Hindlimb muscle (tissue), 1 donor: Measurements from ENCODE around the gene ERCC5. TPM values are rescaled to one million over a fixed set of nuclear protein-coding genes. Genes with fewer than 3 reads are reported as not detected.

Experiments used
- DNase-seq: peaks from one replicate; pipeline ENCODE4 v3.0.0-alpha.2; 2013
- polyA plus RNA-seq: library from polyadenylated mRNA; unstranded; fragments of 120-200 nt; gene quantifications from one replicate; pipeline ENCODE4 v1.2.1, GENCODE V29; 2013; ENCODE audit not compliant: insufficient read length

Gene ERCC5
- polyA plus RNA-seq, 1 donor = 45.5 TPM

GRCh38 chr13:102845289-102845629, 573 bp upstream of the ERCC5 start:
- DNase-seq = no peak

GRCh38 chr13:102846261-102847015, 606 bp downstream of the ERCC5 start:
- DNase-seq = peak; percentile 37

GRCh38 chr13:102847272-102848234, 1.7 kb downstream of the ERCC5 start:
- DNase-seq = no peak

- DNase-seq = no peak
These were observed 3.1 kb downstream of the ERCC5 start for GRCh38 chr13:102848956-102849355.

GRCh38 chr13:102852556-102852955, 6.7 kb downstream of the ERCC5 start:
- DNase-seq = no peak

GRCh38 chr13:102854675-102855074, 8.8 kb downstream of the ERCC5 start:
- no peak for DNase-seq

- no peak for DNase-seq
These were observed 10.7 kb downstream of the ERCC5 start for GRCh38 chr13:102856557-102856956.

GRCh38 chr13:102862624-102863210, 16.9 kb downstream of the ERCC5 start:
- no peak for DNase-seq

- DNase-seq = no peak
These were observed 17.8 kb downstream of the ERCC5 start for GRCh38 chr13:102863590-102863989.

GRCh38 chr13:102868366-102868936, 22.6 kb downstream of the ERCC5 start:
- no peak for DNase-seq

GRCh38 chr13:102869948-102870676, 24.3 kb downstream of the ERCC5 start:
- no peak for DNase-seq

- peak; percentile 57 for DNase-seq
These were observed 25.0 kb downstream of the ERCC5 start for GRCh38 chr13:102870677-102871415.

- DNase-seq = no peak
These were observed 26.3 kb downstream of the ERCC5 start for GRCh38 chr13:102872131-102872530.

- DNase-seq = no peak
These were observed 26.7 kb downstream of the ERCC5 start for GRCh38 chr13:102872531-102872930.

- no peak for DNase-seq
These were observed 27.8 kb downstream of the ERCC5 start for GRCh38 chr13:102873653-102874052.

- DNase-seq = no peak
These were observed 29.4 kb downstream of the ERCC5 start for GRCh38 chr13:102875256-102875655.

GRCh38 chr13:102877303-102877702, 31.5 kb downstream of the ERCC5 start:
- no peak for DNase-seq

- peak; percentile 20 for DNase-seq
These were observed 32.6 kb downstream of the ERCC5 start for GRCh38 chr13:102878481-102878880.

GRCh38 chr13:102879793-102880499, 34.1 kb downstream of the ERCC5 start:
- no peak for DNase-seq

GRCh38 chr13:102881819-102882686, 36.2 kb downstream of the ERCC5 start:
- DNase-seq = no peak
